GM19023 (cell line): ENCODE measurements around the gene TMEM91.

Experiments used
- ATAC-seq: cut with Tn5 transposase; IDR thresholded peaks from one replicate; pipeline ENCODE4 v1.9.1; 2021; ENCODE audit warnings: mild to moderate bottlenecking, moderate library complexity; ENCODE audit not compliant: unreplicated experiment

TMEM91 gene

GRCh38 chr19:41409288-41409687 is 33.0 kb downstream of the TMEM91 start:
- no peak for ATAC-seq

DNA sequence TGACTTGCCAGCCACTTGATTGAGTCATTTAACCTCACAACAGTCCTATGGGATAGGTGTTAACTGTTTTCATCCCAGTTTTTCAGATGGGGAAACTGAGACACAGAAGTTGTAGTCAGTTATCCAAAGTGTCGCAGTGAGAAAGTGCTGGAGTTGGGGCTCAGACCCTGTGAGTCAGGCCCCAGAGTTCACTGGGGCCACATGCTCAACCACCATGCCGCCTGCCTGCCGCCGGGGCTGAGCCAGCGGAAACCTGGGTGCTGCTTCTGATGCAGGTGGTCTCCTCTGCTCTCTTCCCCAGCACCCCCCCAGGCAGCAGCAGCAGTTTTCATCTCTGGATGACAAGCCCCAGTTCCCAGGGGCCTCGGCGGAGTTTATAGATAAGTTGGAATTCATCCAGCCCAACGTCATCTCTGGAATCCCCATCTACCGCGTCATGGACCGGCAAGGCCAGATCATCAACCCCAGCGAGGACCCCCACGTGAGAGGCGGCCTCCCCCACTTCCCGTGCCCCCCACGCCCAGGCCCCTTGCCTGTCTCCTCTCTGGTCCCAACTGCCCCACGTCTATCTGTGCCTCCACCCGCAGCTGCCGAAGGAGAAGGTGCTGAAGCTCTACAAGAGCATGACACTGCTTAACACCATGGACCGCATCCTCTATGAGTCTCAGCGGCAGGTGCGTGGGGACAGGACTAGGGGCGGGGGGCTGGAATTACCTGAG is 34.2 kb downstream of the TMEM91 start:
- no peak for ATAC-seq

- no peak for ATAC-seq
Observed at GRCh38 chr19:41411100-41411967, 35.0 kb downstream of the TMEM91 start.

GRCh38 chr19:41411968-41412265 is 35.6 kb downstream of the TMEM91 start:
- ATAC-seq, result no peak

GRCh38 chr19:41412953-41413352 is 36.6 kb downstream of the TMEM91 start:
- no peak for ATAC-seq

DNA sequence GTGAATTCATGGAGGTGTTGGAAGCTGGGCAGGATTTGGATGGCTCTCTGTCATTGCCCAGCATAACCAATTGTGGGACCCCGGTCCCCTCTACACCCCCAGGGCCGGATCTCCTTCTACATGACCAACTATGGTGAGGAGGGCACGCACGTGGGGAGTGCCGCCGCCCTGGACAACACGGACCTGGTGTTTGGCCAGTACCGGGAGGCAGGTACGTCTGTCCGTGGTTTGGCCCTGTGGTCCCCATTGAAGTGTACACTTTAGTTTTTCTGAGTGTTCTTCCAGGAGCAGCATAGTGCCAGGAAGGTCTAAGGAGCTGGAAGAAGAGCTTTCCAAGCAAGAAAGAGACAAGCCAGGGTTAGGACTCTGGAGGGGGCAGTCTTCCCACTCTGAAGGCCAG is 37.6 kb downstream of the TMEM91 start:
- no peak for ATAC-seq

GRCh38 chr19:41414461-41414860 is 38.1 kb downstream of the TMEM91 start:
- ATAC-seq, result no peak

GRCh38 chr19:41415154-41415571 is 38.8 kb downstream of the TMEM91 start:
- ATAC-seq, result no peak

- ATAC-seq, result no peak
Observed at GRCh38 chr19:41416194-41416674, 39.9 kb downstream of the TMEM91 start.

- no peak for ATAC-seq
Observed at GRCh38 chr19:41420101-41420880, 44.0 kb downstream of the TMEM91 start.

DNA sequence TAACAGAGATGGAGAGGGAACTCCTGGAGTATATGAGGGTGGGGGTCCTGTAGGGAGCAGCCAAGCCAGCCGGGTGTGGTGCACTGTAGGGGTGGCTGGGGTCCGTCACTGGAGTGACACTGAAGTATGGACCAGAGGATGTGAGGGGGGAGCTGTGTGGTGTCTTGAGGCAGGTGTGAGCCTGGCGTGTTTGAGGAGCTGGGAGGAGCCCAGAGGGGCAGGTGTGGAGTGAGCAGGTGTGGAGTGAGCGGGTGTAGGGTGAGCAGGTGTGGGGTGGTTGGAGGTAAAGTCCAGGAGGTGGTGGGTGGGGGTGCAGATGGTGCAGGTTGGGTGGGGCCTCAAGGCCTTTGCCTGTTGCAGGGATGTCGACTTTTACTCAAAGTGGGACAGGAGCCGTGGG is 45.0 kb downstream of the TMEM91 start:
- no peak for ATAC-seq

DNA sequence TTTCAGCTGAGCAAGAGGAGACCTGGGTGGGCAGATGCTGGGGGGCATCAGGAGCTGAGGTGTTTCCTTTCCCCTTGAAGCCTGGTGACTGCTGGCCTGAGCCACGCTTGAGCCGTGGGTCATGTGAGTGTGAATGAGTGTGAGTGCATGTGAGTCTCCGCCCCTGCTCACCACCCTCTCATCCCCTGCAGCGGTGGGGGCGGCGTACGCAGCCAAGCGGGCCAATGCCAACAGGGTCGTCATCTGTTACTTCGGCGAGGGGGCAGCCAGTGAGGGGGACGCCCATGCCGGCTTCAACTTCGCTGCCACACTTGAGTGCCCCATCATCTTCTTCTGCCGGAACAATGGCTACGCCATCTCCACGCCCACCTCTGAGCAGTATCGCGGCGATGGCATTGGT is 45.6 kb downstream of the TMEM91 start:
- ATAC-seq, result no peak

DNA sequence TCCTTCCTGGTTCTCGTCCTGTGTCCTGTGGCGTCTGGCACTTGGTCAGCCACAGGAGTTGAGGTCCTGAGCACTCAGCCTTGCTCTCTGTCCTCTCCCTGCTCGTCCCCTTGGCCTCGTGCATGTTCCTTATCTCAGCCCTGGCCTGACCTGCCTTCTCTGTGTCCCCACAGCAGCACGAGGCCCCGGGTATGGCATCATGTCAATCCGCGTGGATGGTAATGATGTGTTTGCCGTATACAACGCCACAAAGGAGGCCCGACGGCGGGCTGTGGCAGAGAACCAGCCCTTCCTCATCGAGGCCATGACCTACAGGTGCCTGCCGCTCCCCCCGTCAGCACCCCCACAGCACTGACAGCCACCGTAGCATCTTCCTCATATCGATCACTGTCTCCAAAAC is 46.1 kb downstream of the TMEM91 start:
- no peak for ATAC-seq

GRCh38 chr19:41422955-41423354 is 46.6 kb downstream of the TMEM91 start:
- no peak for ATAC-seq

GRCh38 chr19:41424335-41425173 is 48.2 kb downstream of the TMEM91 start:
- ATAC-seq, result no peak

DNA sequence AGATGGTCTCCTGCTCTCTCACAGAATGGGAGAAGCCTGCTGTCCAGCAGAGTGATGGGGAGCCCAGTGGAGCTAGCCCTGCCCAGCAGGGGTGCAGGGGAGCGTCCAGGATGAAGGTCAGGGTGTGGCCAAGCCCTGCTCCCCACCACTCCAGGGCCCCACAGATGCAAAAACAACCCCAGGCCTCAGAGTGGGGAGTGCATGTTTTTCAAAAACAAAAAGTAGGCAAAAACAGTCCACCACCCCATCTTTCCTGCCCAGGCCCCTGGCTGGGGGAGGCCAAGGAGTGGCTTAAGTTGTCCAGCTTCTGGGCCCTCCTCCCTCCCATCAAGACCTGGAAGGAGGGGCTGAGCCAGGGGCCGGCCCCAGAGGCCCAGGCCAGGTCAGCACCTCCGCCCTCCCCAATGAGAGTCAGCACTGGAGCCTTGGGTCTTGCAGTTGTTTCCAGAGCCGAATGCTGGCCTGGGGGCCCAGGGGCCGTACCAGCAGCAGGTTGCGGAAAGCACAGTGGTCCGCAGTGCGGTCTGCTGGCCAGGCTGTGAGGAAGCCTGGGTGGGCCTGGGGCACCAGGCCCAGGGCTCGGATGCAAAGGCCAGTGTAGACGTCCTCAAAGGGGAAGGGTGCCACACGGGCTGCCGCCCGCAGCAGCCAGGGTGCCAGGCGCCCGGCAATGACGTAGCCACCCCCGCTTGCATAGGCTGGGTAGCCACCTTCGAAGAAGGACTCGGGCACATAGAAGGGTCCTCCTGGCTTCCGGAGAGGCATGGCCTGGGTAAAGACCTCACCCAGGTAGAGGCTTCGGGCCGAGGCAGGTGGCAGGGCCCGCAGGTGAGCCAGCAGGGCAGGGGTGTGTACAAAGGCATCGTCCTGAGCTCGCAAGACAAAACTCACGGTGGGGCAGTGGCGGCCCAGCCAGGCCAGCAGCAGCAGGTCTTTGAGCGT is 49.1 kb downstream of the TMEM91 start:
- ATAC-seq, result no peak

GRCh38 chr19:41426116-41426841 is 49.9 kb downstream of the TMEM91 start:
- ATAC-seq, result no peak

GRCh38 chr19:41426952-41427646 is 50.8 kb downstream of the TMEM91 start, which contains the start of gene B3GNT8:
Gene B3GNT8 (minus strand): TSS chr19:41427374. CDS start chr19:41426778, 596 bp downstream.
- ATAC-seq, result no peak
